ENCODE results near the gene OGFR.

OGFR gene

GRCh38 chr20:62826646-62827310 lies 22.1 kb downstream of the OGFR start:
- Histone ChIP-seq H3K4me3 (ENCODE audit: insufficient read depth, low read depth, low read length) (no peak overlapping the region), H3K27me3 (ENCODE audit: control insufficient read depth, insufficient read depth, low read length, poor library complexity, severe bottlenecking) (no peaks in the 10 kb centered on the region), H3K4me1 (ENCODE audit: control insufficient read depth, insufficient read depth, low read length) (peaks cover 17% of the 10 kb centered on the region), H3K9me3 (ENCODE audit: control insufficient read depth, low read length) (no peaks in the 10 kb centered on the region), H3K36me3 (ENCODE audit: control insufficient read depth, insufficient read depth, low read length) (no peaks in the 10 kb centered on the region), H3K27ac (ENCODE audit: insufficient read depth, low read depth, low read length, poor library complexity, severe bottlenecking) (no peak overlapping the region)
- WGBS, 2 experiments: 93 to 94% methylated on average over 24 of the region's 24 CpGs

- Histone ChIP-seq H3K9me3 (ENCODE audit: control insufficient read depth, low read length) (no peaks in the 10 kb centered on the region), H3K4me1 (ENCODE audit: control insufficient read depth, insufficient read depth, low read length) (peaks cover 24% of the 10 kb centered on the region), H3K36me3 (ENCODE audit: control insufficient read depth, insufficient read depth, low read length) (no peaks in the 10 kb centered on the region), H3K4me3 (ENCODE audit: insufficient read depth, low read depth, low read length) (no peak overlapping the region), H3K27ac (ENCODE audit: insufficient read depth, low read depth, low read length, poor library complexity, severe bottlenecking) (no peak overlapping the region), H3K27me3 (ENCODE audit: control insufficient read depth, insufficient read depth, low read length, poor library complexity, severe bottlenecking) (no peaks in the 10 kb centered on the region)
- 92 to 93% methylated on average over 29 of the region's 29 CpGs for WGBS, 2 experiments
Observed at GRCh38 chr20:62827311-62828038, 22.8 kb downstream of the OGFR start.

GRCh38 chr20:62828051-62828450 lies 23.4 kb downstream of the OGFR start:
- H3K36me3 ChIP-seq (ENCODE audit: control insufficient read depth, insufficient read depth, low read length): no peaks in the 10 kb centered on the region
- H3K27me3 ChIP-seq (ENCODE audit: control insufficient read depth, insufficient read depth, low read length, poor library complexity, severe bottlenecking): no peaks in the 10 kb centered on the region
- no peak overlapping the region for H3K4me3 ChIP-seq (ENCODE audit: insufficient read depth, low read depth, low read length)
- WGBS, 2 experiments: 95 to 96% methylated on average over 9 of the region's 9 CpGs
- H3K9me3 ChIP-seq (ENCODE audit: control insufficient read depth, low read length): no peaks in the 10 kb centered on the region
- H3K27ac ChIP-seq (ENCODE audit: insufficient read depth, low read depth, low read length, poor library complexity, severe bottlenecking): no peak overlapping the region
- peaks cover 25% of the 10 kb centered on the region for H3K4me1 ChIP-seq (ENCODE audit: control insufficient read depth, insufficient read depth, low read length)

GRCh38 chr20:62828511-62829230 lies 24.0 kb downstream of the OGFR start:
- H3K36me3 ChIP-seq (ENCODE audit: control insufficient read depth, insufficient read depth, low read length): no peaks in the 10 kb centered on the region
- no peaks in the 10 kb centered on the region for H3K9me3 ChIP-seq (ENCODE audit: control insufficient read depth, low read length)
- H3K4me1 ChIP-seq (ENCODE audit: control insufficient read depth, insufficient read depth, low read length): peaks cover 19% of the 10 kb centered on the region
- 95 to 97% methylated on average over 29 of the region's 29 CpGs for WGBS, 2 experiments
- no peak overlapping the region for H3K27ac ChIP-seq (ENCODE audit: insufficient read depth, low read depth, low read length, poor library complexity, severe bottlenecking)
- no peaks in the 10 kb centered on the region for H3K27me3 ChIP-seq (ENCODE audit: control insufficient read depth, insufficient read depth, low read length, poor library complexity, severe bottlenecking)
- H3K4me3 ChIP-seq (ENCODE audit: insufficient read depth, low read depth, low read length): no peak overlapping the region

GRCh38 chr20:62829231-62830230 lies 24.9 kb downstream of the OGFR start:
- H3K36me3 ChIP-seq (ENCODE audit: control insufficient read depth, insufficient read depth, low read length): no peaks in the 10 kb centered on the region
- no peak overlapping the region for H3K27ac ChIP-seq (ENCODE audit: insufficient read depth, low read depth, low read length, poor library complexity, severe bottlenecking)
- H3K27me3 ChIP-seq (ENCODE audit: control insufficient read depth, insufficient read depth, low read length, poor library complexity, severe bottlenecking): no peaks in the 10 kb centered on the region
- H3K4me1 ChIP-seq (ENCODE audit: control insufficient read depth, insufficient read depth, low read length): peaks cover 11% of the 10 kb centered on the region
- H3K9me3 ChIP-seq (ENCODE audit: control insufficient read depth, low read length): no peaks in the 10 kb centered on the region
- 94 to 96% methylated on average over 32 of the region's 32 CpGs for WGBS, 2 experiments
- no peak overlapping the region for H3K4me3 ChIP-seq (ENCODE audit: insufficient read depth, low read depth, low read length)

GRCh38 chr20:62830251-62830650 lies 25.6 kb downstream of the OGFR start:
- H3K36me3 ChIP-seq (ENCODE audit: control insufficient read depth, insufficient read depth, low read length): no peaks in the 10 kb centered on the region
- no peak overlapping the region for H3K4me3 ChIP-seq (ENCODE audit: insufficient read depth, low read depth, low read length)
- H3K9me3 ChIP-seq (ENCODE audit: control insufficient read depth, low read length): no peaks in the 10 kb centered on the region
- H3K27ac ChIP-seq (ENCODE audit: insufficient read depth, low read depth, low read length, poor library complexity, severe bottlenecking): no peak overlapping the region
- no peaks in the 10 kb centered on the region for H3K27me3 ChIP-seq (ENCODE audit: control insufficient read depth, insufficient read depth, low read length, poor library complexity, severe bottlenecking)
- H3K4me1 ChIP-seq (ENCODE audit: control insufficient read depth, insufficient read depth, low read length): peaks cover 15% of the 10 kb centered on the region
- WGBS, 2 experiments: 95 to 98% methylated on average over 14 of the region's 14 CpGs

GRCh38 chr20:62830821-62831220 lies 26.2 kb downstream of the OGFR start:
- no peak overlapping the region for H3K4me3 ChIP-seq (ENCODE audit: insufficient read depth, low read depth, low read length)
- no peaks in the 10 kb centered on the region for H3K36me3 ChIP-seq (ENCODE audit: control insufficient read depth, insufficient read depth, low read length)
- peaks cover 18% of the 10 kb centered on the region for H3K4me1 ChIP-seq (ENCODE audit: control insufficient read depth, insufficient read depth, low read length)
- no peaks in the 10 kb centered on the region for H3K9me3 ChIP-seq (ENCODE audit: control insufficient read depth, low read length)
- 92% methylated on average over 22 of the region's 22 CpGs for WGBS, 2 experiments
- no peaks in the 10 kb centered on the region for H3K27me3 ChIP-seq (ENCODE audit: control insufficient read depth, insufficient read depth, low read length, poor library complexity, severe bottlenecking)
- H3K27ac ChIP-seq (ENCODE audit: insufficient read depth, low read depth, low read length, poor library complexity, severe bottlenecking): no peak overlapping the region

GRCh38 chr20:62831361-62831788 lies 26.7 kb downstream of the OGFR start:
- Histone ChIP-seq H3K9me3 (ENCODE audit: control insufficient read depth, low read length) (no peaks in the 10 kb centered on the region), H3K27me3 (ENCODE audit: control insufficient read depth, insufficient read depth, low read length, poor library complexity, severe bottlenecking) (no peaks in the 10 kb centered on the region), H3K36me3 (ENCODE audit: control insufficient read depth, insufficient read depth, low read length) (no peaks in the 10 kb centered on the region), H3K4me1 (ENCODE audit: control insufficient read depth, insufficient read depth, low read length) (peaks cover 18% of the 10 kb centered on the region), H3K27ac (ENCODE audit: insufficient read depth, low read depth, low read length, poor library complexity, severe bottlenecking) (no peak overlapping the region), H3K4me3 (ENCODE audit: insufficient read depth, low read depth, low read length) (no peak overlapping the region)
- WGBS, 2 experiments: 93% methylated on average over 10 of the region's 10 CpGs

- Histone ChIP-seq H3K4me3 (ENCODE audit: insufficient read depth, low read depth, low read length) (no peak overlapping the region), H3K27ac (ENCODE audit: insufficient read depth, low read depth, low read length, poor library complexity, severe bottlenecking) (no peak overlapping the region), H3K9me3 (ENCODE audit: control insufficient read depth, low read length) (no peaks in the 10 kb centered on the region), H3K4me1 (ENCODE audit: control insufficient read depth, insufficient read depth, low read length) (peaks cover 18% of the 10 kb centered on the region), H3K27me3 (ENCODE audit: control insufficient read depth, insufficient read depth, low read length, poor library complexity, severe bottlenecking) (no peaks in the 10 kb centered on the region), H3K36me3 (ENCODE audit: control insufficient read depth, insufficient read depth, low read length) (no peaks in the 10 kb centered on the region)
- WGBS, 2 experiments: 87 to 93% methylated on average over 10 of the region's 10 CpGs
Observed at GRCh38 chr20:62831854-62832211, 27.2 kb downstream of the OGFR start.

Data from ectodermal cell (in vitro differentiated cells).